Fibroblast of villous mesenchyme (primary cell): ENCODE measurements around the gene DPCD. TPM values are rescaled to one million over a fixed set of nuclear protein-coding genes. Genes with fewer than 3 reads are reported as not detected.
"Not testable (repeated sequence)": the region's sequence is repeated elsewhere in the genome, so short reads cannot be mapped to it uniquely, and the experiment has no call there.

Source experiments
- DNase-seq: peaks from one replicate; pipeline ENCODE4 v3.0.0-alpha.2; 2010; ENCODE audit warnings: low read depth
- H3K4me3 ChIP-seq: 2 replicates; pipeline ENCODE4 v1.5.1; 2011; ENCODE audit warnings: low read depth, mild to moderate bottlenecking, low read length
- CTCF ChIP-seq: IDR thresholded peaks from 2 replicates; pipeline ENCODE4 v1.5.1; 2012; ENCODE audit warnings: low read depth, mild to moderate bottlenecking, low read length; ENCODE audit not compliant: insufficient read depth
- total RNA-seq: library from RNA; depleted of rRNA; stranded (reverse); fragments of >200 nt; gene quantifications from 2 replicates; pipeline ENCODE4 v1.2.3, GENCODE V29; 2012

Gene DPCD
- total RNA-seq, 1 donor = 34.1 TPM

- DNase-seq = no peak
- no peak for TF ChIP-seq CTCF
- H3K4me3 ChIP-seq = no peak overlapping the region
Observed at GRCh38 chr10:101623528-101623927, 35.4 kb downstream of the DPCD start.

- DNase-seq = no peak
- TF ChIP-seq CTCF = no peak
- no peak overlapping the region for H3K4me3 ChIP-seq
Observed at GRCh38 chr10:101624526-101625102, 36.5 kb downstream of the DPCD start.

- DNase-seq = no peak
- no peak for TF ChIP-seq CTCF
- H3K4me3 ChIP-seq = no peak overlapping the region
Observed at GRCh38 chr10:101625821-101626412, 37.8 kb downstream of the DPCD start.

- no peak for TF ChIP-seq CTCF
- no peak for DNase-seq
- no peak overlapping the region for H3K4me3 ChIP-seq
Observed at GRCh38 chr10:101629837-101630632, 41.9 kb downstream of the DPCD start.

GRCh38 chr10:101630633-101630920 is 42.5 kb downstream of the DPCD start:
- DNase-seq = no peak
- H3K4me3 ChIP-seq = no peak overlapping the region
- no peak for TF ChIP-seq CTCF

GRCh38 chr10:101631821-101632475 is 43.8 kb downstream of the DPCD start:
- TF ChIP-seq CTCF = no peak

GRCh38 chr10:101633510-101633909 is 45.4 kb downstream of the DPCD start:
- not testable (repeated sequence) for DNase-seq, H3K4me3 ChIP-seq

More at GRCh38 chr10:101631821-101632475, 43.8 kb downstream of the DPCD start:
- DNase-seq = peak; percentile 20
- H3K4me3 ChIP-seq = no peak overlapping the region
